T-helper 1 cell treated with Interleukin-12 subunit alpha and Interleukin-12 subunit beta and Interleukin-4 antibody, amounts not matched to agents 30 μg/mL and 1 μg/mL, for 36 hours (primary cell): ENCODE data around the gene PDAP1.

ENCODE experiments used
- H3K27ac Mint-ChIP-seq: one replicate; pipeline ENCODE4 v1.8.0; 2021; ENCODE audit warnings: mild to moderate bottlenecking, mixed read lengths
- H3K27me3 Mint-ChIP-seq: one replicate; pipeline ENCODE4 v1.8.0; 2021; ENCODE audit warnings: low read depth, mixed read lengths
- H3K36me3 Mint-ChIP-seq: one replicate; pipeline ENCODE4 v1.8.0; 2021; ENCODE audit warnings: low read depth, mixed read lengths
- H3K4me1 Mint-ChIP-seq: one replicate; pipeline ENCODE4 v1.8.0; 2021; ENCODE audit warnings: low read depth, mixed read lengths
- H3K4me3 Mint-ChIP-seq: one replicate; pipeline ENCODE4 v1.8.0; 2021; ENCODE audit warnings: mild to moderate bottlenecking, moderate library complexity, mixed read lengths
- H3K9me3 Mint-ChIP-seq: one replicate; pipeline ENCODE4 v1.8.0; 2021; ENCODE audit warnings: mixed read lengths

PDAP1 gene, protein sequence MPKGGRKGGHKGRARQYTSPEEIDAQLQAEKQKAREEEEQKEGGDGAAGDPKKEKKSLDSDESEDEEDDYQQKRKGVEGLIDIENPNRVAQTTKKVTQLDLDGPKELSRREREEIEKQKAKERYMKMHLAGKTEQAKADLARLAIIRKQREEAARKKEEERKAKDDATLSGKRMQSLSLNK

DNA sequence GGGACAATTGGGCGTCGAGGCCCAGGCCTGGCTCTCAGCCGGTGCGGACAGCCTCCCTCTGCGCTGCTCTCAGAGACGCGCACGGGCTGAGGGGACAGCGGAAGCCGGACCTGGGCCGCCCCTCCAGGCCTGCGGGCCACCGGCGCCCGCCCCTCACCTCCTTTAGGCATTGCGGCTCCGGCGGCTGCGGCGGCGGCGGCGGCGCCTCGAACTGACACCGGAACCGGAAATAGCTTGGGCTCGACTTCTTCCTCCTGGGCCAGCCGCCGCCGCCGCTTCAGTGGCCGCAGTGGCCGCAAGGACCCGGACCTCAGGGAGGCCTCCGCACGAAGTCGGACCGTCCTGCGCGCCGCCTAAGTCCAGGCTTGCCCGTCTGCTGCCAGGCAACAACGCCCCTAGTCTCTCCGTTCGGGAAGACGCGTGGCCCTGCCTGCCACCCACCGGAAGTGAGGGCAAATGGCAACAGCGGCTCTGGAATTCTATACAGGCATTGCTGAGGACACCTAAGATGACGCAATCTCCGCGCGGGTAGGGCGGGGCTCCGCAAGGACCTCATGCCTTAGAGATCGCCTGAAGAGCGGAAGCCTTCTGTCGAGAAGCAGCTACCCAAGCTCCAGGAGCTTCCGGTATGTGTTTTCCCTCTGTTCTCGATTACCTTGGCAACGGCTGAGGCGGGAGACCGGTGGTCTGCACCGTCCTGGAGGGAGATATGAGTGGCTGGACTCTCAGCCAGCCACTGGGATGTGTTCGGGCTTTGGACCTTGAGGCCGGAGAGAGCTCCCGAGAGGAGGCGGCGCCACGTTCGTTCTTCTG, at the start of gene PDAP1, which contains the start of gene BUD31:
TSS of gene PDAP1 (minus strand) at position 219 of the 813 bp plus-strand sequence. CDS start at position 170, 49 bp downstream.
TSS of gene BUD31 (plus strand) at position 591 of the 813 bp plus-strand sequence. CDS start 2,124 bp downstream, outside the sequence.
- Mint-ChIP-seq H3K9me3 (no peaks in the 10 kb centered on the region), H3K4me3 (peak within 1 kb of the TSS; percentile 100), H3K36me3 (peaks cover 34% of the 10 kb centered on the region), H3K27me3 (no peaks in the 10 kb centered on the region), H3K4me1 (peaks cover 40% of the 10 kb centered on the region), H3K27ac (peak within 1 kb of the TSS; percentile 94)

DNA sequence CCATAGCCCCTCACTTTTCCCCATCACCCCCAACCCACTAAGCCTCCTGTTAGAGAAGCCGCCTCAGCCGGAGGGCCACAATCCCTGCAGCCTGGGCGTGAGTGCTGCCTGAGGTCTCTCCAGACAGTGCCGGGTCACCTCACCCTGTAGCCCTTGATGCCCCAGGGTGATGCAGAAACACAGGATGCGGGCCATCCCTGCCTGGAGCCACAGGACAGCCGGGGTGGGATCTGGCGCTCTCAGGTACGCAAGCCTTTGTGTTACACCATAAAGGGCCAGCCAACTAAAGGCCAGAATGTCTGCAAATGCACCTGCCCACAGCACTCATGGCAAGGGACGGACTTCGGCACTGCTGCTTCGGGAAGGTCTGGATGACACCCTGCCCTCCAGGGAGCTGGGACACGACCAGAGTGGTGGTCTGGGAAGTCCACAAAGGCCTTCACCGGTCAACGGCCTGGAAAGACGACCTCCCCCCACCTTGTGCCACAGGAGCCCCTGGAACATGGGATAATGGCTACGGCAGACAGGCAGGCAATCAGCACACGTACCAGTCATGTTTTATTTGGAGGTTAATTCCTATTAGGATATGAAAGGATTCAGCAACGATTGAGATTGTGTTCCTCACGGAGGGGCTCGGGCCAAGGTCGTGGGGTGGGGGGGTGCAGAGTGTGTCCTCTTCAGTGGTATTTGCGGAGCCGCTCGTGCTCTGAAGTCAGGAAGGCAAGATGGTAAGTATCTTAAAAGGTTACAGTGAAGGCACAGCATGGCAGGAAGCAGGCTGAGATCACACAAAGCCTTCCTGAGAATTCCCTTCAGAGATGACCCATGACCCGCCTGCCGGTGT, 49.5 kb upstream of the PDAP1 start:
- Mint-ChIP-seq H3K36me3 (peaks cover 31% of the 10 kb centered on the region), H3K4me3 (no peak overlapping the region), H3K27ac (no peak overlapping the region), H3K4me1 (peaks cover 13% of the 10 kb centered on the region), H3K9me3 (no peaks in the 10 kb centered on the region), H3K27me3 (no peaks in the 10 kb centered on the region)

DNA sequence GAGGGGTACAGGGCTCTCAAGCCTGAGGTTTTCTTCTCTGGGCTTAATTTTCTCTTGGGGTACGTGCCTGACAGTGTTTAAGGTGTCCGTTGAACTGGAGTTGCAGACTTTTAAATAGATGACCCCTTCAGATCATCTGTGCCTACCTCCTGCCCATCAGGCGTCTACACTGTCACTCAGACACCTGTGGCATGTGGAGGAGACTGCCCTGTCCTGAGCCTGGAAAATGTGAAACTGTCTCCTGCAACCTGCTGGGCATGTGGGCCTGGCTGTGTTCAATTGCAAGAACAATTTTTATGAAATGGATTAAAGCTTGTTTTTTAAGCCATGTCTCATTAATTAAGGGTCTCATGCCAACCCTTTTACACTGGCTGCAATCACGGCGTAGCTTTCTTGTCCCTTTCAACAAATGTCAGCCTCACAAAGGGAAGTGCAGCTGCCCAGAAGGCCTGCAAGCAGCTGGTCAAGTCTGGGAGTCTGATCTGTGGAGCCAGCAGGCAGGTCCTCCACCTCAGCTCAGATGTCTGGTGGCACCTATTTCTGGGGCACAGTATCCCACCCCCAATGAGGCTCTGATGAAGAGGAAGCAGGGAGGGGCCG, 48.8 kb upstream of the PDAP1 start:
- Mint-ChIP-seq H3K27me3 (no peaks in the 10 kb centered on the region), H3K27ac (no peak overlapping the region)

DNA sequence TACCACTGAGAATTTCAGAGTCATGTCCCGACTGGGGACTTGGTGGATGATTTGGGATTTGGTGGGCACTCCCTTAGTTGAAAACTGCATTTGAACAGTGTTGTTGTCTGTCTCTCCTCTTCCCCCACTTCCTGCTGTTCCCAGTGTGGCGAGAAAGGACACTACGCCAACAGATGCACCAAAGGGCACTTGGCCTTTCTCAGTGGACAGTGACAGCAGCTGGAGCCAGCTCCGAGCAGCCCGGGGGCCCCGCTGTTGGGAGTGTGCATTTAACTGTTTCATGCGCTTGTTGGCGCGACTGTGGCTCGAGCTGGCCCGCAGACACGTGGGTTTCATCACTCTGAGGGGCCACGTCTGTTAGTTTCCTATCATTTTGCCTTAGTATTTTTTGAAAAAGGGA, 47.9 kb upstream of the PDAP1 start:
- Mint-ChIP-seq H3K4me3 (no peak overlapping the region), H3K9me3 (no peaks in the 10 kb centered on the region), H3K27me3 (no peaks in the 10 kb centered on the region), H3K4me1 (peaks cover 12% of the 10 kb centered on the region), H3K27ac (no peak overlapping the region), H3K36me3 (peaks cover 28% of the 10 kb centered on the region)

More for the DNA sequence above, 48.8 kb upstream of the PDAP1 start:
- peaks cover 28% of the 10 kb centered on the region for H3K36me3 Mint-ChIP-seq
- no peak overlapping the region for H3K4me3 Mint-ChIP-seq
- H3K9me3 Mint-ChIP-seq, result no peaks in the 10 kb centered on the region
- H3K4me1 Mint-ChIP-seq, result peaks cover 13% of the 10 kb centered on the region

DNA sequence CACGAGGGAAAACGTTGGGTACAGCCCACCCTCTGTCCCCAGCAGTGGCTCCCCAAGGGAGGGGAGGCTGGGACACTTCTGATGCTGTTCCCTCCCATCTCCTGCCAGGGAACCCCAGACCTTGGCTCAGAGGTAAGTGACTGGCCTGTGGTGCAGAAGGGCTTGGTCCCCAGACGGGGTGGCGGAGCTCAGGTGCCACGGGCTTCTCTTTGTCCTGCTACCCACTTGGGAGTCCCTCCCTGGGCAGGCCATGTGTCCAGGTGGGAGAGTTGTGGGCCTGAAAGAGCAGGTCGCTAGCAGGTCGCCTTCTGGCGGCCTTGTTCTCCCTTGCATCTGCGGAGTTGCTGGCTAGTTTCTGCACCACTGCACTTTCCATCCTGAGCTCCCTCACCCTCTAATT, 47.5 kb upstream of the PDAP1 start:
- peaks cover 32% of the 10 kb centered on the region for H3K36me3 Mint-ChIP-seq

DNA sequence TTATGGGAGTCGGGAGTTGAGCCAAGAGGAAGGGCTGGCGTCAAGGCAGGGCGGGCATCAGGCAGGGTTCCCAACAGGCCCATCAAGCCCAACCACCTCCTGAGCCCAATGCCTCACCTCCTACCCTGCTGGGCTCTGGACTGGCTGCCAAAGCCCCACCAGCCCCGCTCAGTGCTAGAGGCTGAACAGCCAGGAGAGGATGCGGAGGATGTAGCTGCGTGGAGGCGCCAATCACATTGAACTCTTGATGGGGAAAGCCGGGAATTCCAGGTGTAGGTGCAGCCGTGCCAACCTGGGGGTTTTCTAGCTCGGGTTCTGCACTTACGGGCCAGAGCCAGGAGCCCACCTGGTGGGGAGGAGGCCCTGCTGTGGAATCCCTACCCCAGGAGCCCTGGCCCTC, 44.7 kb upstream of the PDAP1 start:
- Mint-ChIP-seq H3K36me3 (peaks cover 33% of the 10 kb centered on the region), H3K27me3 (no peaks in the 10 kb centered on the region), H3K4me1 (no peaks in the 10 kb centered on the region), H3K9me3 (no peaks in the 10 kb centered on the region), H3K4me3 (no peak overlapping the region), H3K27ac (no peak overlapping the region)

More for the DNA sequence above, 47.5 kb upstream of the PDAP1 start:
- Mint-ChIP-seq H3K27me3 (no peaks in the 10 kb centered on the region), H3K27ac (no peak overlapping the region), H3K4me3 (no peak overlapping the region), H3K9me3 (no peaks in the 10 kb centered on the region), H3K4me1 (peaks cover 9% of the 10 kb centered on the region)

DNA sequence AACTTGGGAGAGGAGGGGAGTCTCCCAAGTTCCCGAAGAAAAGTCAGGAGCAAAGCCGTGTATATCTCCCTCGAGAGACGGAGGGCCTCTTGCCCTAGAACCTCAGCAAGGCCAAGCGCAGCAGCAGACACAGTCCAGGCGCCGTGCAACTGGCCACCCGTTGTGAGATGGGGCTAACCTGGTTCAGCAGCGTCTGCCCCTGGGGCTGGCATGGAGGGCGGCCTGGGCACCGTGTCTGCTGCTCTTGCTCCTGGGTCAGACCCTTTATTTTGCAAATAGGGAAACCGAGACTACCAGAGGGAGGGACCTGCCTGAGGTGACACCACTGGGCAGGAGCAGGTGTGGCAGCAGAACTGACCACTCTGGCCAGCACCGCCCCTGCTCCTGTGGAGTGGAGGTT, 44.1 kb upstream of the PDAP1 start:
- H3K27me3 Mint-ChIP-seq, result no peaks in the 10 kb centered on the region
- no peaks in the 10 kb centered on the region for H3K4me1 Mint-ChIP-seq
- no peak overlapping the region for H3K4me3 Mint-ChIP-seq
- H3K27ac Mint-ChIP-seq, result no peak overlapping the region
- H3K36me3 Mint-ChIP-seq, result peaks cover 36% of the 10 kb centered on the region
- no peaks in the 10 kb centered on the region for H3K9me3 Mint-ChIP-seq

DNA sequence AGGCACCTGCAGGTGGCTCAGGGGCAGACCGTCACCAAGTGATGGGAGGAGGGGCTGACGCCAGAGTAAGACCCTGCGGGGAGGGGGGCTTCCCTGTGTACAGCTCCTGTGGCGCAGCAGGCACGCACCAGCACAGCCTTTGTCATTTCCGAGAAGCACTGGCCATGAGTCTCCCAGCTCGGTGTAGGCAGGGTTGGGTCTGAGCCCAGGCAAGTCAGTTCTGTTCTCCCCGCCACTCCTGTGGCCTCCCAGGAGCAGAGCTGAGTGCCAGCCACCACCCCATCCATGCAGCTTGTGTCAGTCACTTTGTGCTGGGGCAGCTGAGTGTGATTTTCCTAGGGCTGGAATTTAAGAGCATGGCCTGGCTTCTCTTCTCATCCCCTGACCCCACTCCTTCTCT, 43.5 kb upstream of the PDAP1 start:
- no peak overlapping the region for H3K27ac Mint-ChIP-seq
- no peaks in the 10 kb centered on the region for H3K4me1 Mint-ChIP-seq
- no peak overlapping the region for H3K4me3 Mint-ChIP-seq
- H3K9me3 Mint-ChIP-seq, result no peaks in the 10 kb centered on the region
- H3K27me3 Mint-ChIP-seq, result no peaks in the 10 kb centered on the region
- H3K36me3 Mint-ChIP-seq, result peaks cover 36% of the 10 kb centered on the region

DNA sequence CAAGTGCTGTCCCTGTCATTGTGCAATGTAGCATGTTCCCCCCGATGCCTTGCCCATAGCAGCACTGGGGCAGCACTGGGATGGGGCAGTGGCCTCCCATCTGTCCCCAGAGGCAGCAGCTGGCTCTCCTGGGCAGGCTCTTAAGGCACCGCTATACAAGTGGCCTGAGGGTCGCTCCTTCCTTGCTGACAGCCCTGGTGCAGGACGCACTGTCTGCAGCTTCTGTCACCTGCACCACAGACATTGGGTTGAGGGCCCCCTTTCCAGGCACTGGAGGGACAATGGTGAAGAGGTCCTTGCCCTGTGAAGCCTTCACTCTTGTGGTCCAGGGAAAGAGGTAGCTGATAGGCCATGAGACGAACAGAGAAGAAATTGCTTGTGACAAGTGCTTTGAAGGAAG, 40.9 kb upstream of the PDAP1 start:
- H3K4me1 Mint-ChIP-seq, result no peaks in the 10 kb centered on the region
- no peak overlapping the region for H3K27ac Mint-ChIP-seq
- H3K4me3 Mint-ChIP-seq, result no peak overlapping the region
- no peaks in the 10 kb centered on the region for H3K9me3 Mint-ChIP-seq
- H3K36me3 Mint-ChIP-seq, result peaks cover 48% of the 10 kb centered on the region
- H3K27me3 Mint-ChIP-seq, result no peaks in the 10 kb centered on the region

DNA sequence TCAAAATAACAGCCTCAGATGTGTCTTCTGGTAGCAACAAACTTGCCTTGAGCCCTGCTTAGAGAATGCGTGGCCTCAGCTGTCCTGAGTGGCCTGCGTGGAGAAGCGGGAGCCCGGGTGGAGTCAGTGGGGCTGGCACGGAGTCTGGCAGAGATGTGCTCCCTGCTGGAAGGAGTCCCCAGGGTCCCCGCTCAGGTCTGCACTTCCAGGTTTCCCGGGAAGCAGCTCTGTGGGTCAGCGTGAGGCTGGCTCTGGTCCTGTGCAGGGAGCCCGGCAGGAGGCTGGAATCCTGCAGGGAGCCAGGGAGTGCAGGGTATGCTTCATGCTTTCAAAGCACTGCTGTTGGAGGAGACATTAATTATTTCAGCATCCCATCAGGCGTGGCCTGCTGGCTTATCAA, 40.5 kb upstream of the PDAP1 start:
- peaks cover 45% of the 10 kb centered on the region for H3K36me3 Mint-ChIP-seq
- no peak overlapping the region for H3K27ac Mint-ChIP-seq

DNA sequence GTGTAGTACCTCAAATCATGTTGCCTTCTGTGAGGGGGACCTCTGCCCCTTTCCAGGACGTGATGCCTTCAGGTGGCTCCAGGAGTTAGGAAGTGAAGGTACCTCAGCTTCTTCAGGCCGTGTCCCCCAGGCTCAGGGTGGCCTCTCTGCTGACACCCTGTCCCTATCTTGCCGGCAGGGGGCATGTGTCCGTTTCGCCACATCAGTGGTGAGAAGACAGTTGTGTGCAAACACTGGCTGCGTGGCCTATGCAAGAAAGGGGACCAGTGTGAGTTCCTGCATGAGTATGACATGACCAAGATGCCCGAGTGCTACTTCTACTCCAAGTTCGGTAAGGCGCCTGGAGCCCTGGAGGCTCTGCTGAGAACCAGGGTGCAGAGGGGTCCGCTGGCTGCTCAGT, 39.5 kb upstream of the PDAP1 start:
- peaks cover 46% of the 10 kb centered on the region for H3K36me3 Mint-ChIP-seq
- H3K27me3 Mint-ChIP-seq, result no peaks in the 10 kb centered on the region
- H3K4me1 Mint-ChIP-seq, result peaks cover 4% of the 10 kb centered on the region
- H3K9me3 Mint-ChIP-seq, result no peaks in the 10 kb centered on the region
- H3K27ac Mint-ChIP-seq, result no peak overlapping the region
- H3K4me3 Mint-ChIP-seq, result no peak overlapping the region

More for the DNA sequence above, 40.5 kb upstream of the PDAP1 start:
- Mint-ChIP-seq H3K9me3 (no peaks in the 10 kb centered on the region), H3K27me3 (no peaks in the 10 kb centered on the region), H3K4me3 (no peak overlapping the region), H3K4me1 (no peaks in the 10 kb centered on the region)

DNA sequence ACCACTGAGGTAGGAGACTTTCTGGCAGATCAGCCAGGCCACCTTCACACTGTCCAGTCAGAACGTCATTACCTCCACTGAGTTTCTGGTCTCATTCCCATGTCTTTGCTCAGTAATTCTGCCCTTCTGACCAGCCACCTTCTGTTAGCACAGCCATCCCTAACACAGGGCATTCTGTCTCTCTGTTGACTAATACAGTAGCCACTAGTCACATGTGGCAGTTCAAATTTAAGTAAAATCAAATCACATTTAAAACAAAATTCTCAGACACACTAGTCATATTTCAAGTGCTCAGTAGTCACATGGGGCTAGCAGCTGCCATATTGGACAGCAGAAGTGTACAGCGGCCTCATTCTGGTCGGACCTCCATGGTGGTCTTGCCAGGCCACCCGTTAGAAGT, 37.7 kb upstream of the PDAP1 start:
- no peak overlapping the region for H3K27ac Mint-ChIP-seq
- peaks cover 9% of the 10 kb centered on the region for H3K4me1 Mint-ChIP-seq
- H3K27me3 Mint-ChIP-seq, result no peaks in the 10 kb centered on the region
- H3K4me3 Mint-ChIP-seq, result no peak overlapping the region
- H3K36me3 Mint-ChIP-seq, result peaks cover 49% of the 10 kb centered on the region
- H3K9me3 Mint-ChIP-seq, result no peaks in the 10 kb centered on the region

DNA sequence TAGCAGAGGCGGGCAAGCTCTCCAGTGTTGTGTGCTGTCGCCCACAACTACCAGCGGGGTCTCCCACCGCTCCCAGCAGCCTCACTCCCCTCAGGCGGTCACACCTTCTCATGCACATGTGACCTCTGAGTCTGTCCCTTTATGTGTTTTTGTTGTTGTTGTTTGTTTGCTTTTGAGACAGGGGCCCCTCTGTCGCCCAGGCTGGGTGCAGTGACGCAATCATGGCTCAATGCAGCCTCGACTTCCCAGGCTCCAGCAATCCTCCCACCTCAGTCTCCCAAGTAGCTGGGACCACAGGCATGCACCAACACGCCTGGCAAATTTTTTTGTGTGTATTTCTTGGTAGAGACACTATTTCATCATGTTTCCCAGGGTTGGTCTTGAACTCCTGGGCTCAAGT, 31.8 kb upstream of the PDAP1 start:
- no peaks in the 10 kb centered on the region for H3K9me3 Mint-ChIP-seq
- H3K4me1 Mint-ChIP-seq, result peaks cover 24% of the 10 kb centered on the region
- peak overlapping the region; percentile 86 for H3K27ac Mint-ChIP-seq
- peak overlapping the region; percentile 97 for H3K4me3 Mint-ChIP-seq
- H3K27me3 Mint-ChIP-seq, result no peaks in the 10 kb centered on the region
- H3K36me3 Mint-ChIP-seq, result peaks cover 20% of the 10 kb centered on the region
